Bladder microvascular endothelial cell (primary cell): ENCODE data around the gene NR4A3. TPM values are rescaled to one million over a fixed set of nuclear protein-coding genes. Genes with fewer than 3 reads are reported as not detected.

Experiments used
- total RNA-seq: library from RNA; depleted of rRNA; stranded (reverse); fragments of >200 nt; gene quantifications from 2 replicates; pipeline ENCODE4 v1.2.3, GENCODE V29; 2014

The NR4A3 gene
- 0.16 and 0.19 TPM in 2 replicates for total RNA-seq

GRCh38 chr9:99821396-99822108, at the start of gene NR4A3:
TSS of gene NR4A3 (plus strand) at chr9:99821885. CDS start at chr9:99828043, 6,158 bp downstream.

GRCh38 chr9:99906403-99907207, 84.9 kb downstream of the NR4A3 start, which contains the start of gene STX17:
TSS of gene STX17 (plus strand) at chr9:99906654. CDS start at chr9:99915240, 8,586 bp downstream.

Other genes starting within 250 kb of the NR4A3 start
- gene STX17, start 84.8 kb downstream of the NR4A3 start, total RNA-seq: 10.0 and 17.0 TPM in 2 replicates